NCI-H526 treated with DMSO at 0.1 percent for 48 hours (cell line): ENCODE measurements around the gene ETFDH.
"Not testable (repeated sequence)": the region's sequence is repeated elsewhere in the genome, so short reads cannot be mapped to it uniquely, and the experiment has no call there.

Experiments
- DNase-seq: peaks from one replicate; lab custom pipeline; 2025; lab: John Stamatoyannopoulos, UW

Gene ETFDH

DNA sequence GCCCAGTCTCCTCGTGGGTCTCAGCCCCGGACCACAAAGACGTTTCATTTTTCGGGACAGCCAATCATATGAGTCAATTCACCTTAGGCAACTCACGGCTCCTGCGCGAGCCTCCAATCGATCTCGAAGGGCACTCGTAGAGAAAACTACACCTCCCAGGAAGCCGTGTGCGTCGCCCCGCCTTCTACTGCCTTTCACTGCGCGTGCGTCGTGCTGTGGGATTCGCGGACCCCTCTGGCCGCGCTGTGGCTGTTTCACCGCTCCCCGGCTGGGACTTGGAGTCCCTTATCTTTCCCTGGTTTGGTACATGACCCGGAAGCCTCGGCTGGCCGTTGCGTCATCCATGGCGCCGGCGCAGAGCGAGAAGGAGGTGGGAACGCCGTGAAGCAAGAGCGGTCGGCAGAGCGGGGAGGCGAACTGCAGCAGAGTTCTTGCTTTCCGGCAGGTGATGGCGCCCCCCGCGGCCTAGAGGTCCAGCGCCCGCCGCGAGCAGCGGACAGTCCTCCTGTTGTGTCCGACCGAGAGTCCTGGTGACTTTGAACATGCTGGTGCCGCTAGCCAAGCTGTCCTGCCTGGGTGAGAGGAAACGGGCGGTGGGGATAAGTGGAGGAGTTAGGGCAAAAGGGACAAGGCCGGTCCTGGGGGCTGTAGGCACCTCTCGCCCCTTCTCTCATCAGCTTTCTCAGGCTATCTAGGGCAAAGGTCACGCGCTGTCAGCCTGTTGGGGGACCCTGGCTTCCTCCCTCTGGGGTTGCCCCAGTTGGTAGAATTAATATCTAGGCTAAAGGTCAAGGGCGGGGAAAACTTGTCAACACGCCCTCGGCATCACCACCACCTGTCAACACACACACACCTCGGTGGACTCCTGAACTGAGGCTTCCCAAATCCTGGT is at the start of gene ETFDH:
Gene ETFDH (plus strand): TSS at position 382 of the 892 bp plus-strand sequence. CDS start 161 bp downstream, at position 543.
- DNase-seq, result peak; percentile 100

- DNase-seq, result peak; percentile 42
Observed at GRCh38 chr4:158624889-158625478, 47.1 kb upstream of the ETFDH start.

- no peak for DNase-seq
Observed at GRCh38 chr4:158625544-158625943, 46.6 kb upstream of the ETFDH start.

DNA sequence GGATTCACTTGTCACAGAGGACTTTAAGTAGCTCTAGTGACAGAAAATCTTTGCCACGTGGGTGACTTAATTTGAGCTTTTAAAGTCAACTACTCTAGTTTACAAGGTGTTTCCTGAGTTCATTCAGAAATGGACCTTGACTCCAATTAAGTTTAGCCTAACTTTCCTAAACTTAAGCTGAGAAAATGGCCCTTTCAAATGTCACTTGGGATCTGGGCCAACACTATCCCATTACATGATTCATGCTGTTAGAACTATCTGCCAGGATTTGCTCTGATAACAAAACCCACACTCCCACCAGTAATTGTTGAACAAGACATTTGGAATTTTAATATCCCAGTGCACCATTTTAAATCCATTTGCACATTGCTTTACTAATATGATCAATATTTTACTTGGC is 41.2 kb upstream of the ETFDH start:
- DNase-seq, result no peak

- no peak for DNase-seq
Observed at GRCh38 chr4:158636619-158637018, 35.5 kb upstream of the ETFDH start.

- no peak for DNase-seq
Observed at GRCh38 chr4:158644356-158644755, 27.7 kb upstream of the ETFDH start.

- DNase-seq, result peak; percentile 11
Observed at GRCh38 chr4:158644760-158645159, 27.3 kb upstream of the ETFDH start.

- DNase-seq, result no peak
Observed at GRCh38 chr4:158649111-158649680, 22.9 kb upstream of the ETFDH start.

DNA sequence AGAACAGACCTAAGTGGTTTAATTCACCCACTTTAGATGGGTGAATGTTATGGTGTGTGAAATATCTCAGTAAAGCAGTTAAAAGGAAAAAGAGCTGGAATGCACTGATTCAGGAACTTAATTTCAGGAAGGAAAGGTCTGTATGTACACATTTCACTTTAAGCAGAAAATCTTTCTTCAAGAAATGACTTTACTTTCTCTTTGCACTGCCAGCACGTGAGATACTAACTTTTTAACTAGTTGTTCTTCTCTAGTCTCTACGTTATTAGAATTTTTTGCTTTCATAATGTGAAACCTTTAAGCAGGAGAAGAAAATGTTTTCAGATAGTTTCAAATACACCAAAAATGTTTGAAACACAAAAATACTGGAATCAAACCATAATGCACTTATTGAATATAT is 19.2 kb upstream of the ETFDH start:
- no peak for DNase-seq

DNA sequence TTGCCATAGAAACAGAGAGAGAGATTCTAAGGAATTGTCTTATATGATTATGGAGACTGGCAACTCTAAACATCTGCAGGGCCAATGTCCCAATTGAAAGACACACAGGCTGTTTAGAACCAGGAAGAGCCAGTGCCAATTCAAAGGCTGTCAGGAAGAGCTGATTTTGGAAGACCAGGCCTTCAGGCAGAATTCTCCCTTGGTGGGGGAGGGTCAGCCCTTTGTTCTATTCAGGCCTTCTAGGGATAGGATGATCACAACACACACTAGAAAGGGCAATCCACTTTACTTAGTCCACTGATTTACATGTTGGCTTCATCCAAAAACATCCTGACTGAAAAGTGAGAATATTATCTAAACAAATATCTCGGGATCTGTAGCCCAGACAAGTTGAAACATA is 15.7 kb upstream of the ETFDH start:
- DNase-seq, result no peak

DNA sequence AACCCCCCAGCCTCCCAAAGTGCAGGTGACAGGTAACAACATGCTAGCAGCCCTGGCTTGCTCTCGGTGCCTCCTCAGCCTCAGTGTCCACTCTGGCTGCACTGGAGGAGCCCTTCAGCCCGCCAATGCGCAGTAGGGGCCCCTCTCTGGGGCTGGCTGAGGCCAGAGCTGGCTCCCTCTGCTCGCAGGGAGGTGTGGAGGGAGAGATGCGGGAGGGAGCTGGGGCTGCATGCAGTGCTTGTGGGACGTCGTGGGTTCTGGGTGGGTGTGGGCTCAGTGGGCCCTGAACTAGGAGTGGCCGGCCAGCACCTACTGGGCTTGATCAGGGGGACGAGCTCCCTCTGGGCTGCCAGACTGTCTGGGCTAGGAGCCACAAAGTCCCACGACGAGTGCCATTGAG is 14.8 kb upstream of the ETFDH start:
- no peak for DNase-seq

GRCh38 chr4:158663255-158663654 is 8.8 kb upstream of the ETFDH start:
- DNase-seq, result not testable (repeated sequence)

DNA sequence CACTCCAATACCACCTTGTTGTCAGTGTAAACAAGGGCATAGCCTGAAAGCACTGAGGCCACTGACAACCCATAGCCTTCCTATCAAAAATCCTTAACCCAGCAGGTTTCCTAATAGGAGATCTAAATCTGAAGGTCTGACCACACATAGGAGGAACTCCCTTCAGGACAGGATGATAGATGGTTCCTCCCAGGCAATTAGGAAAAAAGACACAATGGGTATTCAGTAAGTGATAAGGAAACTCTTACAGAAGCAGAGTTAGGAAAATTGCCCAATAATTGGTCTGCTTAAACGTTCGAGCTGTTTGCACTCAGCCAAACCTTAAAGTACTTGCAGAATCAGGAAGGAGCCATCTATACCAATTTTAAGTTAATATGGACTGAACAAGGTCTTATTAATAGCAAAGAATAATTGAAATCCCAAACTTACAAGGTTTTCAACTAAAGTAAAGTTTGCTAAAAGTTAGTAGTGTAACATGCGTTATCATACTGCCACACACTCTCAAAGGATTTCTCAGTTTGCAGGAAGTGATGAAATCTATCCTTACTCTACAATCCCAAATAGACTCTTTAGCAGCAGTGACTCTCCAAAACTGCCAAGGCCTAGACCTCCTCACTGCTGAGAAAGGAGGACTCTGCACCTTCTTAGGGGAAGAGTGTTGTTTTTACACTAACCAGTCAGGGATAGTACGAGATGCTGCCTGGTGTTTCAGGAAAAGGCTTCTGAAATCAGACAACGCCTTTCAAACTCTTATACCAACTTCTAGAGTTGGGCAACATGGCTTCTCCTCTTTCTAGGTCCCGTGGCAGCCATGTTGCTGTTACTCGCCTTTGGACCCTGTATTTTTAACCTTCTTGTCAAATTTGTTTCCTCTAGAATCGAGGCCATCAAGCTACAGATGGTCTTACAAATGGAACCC is 8.1 kb upstream of the ETFDH start:
- not testable (repeated sequence) for DNase-seq

DNA sequence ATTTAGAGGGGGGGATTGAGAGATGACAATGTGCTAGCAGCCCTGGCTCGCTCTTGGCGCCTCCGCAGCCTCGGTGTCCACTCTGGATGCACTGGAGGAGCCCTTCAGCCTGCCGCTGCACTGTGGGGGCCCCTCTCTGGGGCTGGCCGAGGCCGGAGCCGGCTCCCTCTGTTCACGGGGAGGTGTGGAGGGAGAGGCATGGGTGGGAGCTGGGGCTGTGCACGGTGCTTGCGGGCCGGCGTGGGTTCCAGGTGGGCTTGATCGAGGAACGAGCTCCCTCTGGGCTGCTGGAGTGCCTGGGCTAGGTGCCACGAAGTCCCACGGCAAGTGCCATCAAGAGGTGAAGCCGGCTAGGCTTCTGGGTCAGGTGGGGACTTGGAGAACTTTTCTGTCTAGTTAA is 7.3 kb upstream of the ETFDH start:
- DNase-seq, result no peak

DNA sequence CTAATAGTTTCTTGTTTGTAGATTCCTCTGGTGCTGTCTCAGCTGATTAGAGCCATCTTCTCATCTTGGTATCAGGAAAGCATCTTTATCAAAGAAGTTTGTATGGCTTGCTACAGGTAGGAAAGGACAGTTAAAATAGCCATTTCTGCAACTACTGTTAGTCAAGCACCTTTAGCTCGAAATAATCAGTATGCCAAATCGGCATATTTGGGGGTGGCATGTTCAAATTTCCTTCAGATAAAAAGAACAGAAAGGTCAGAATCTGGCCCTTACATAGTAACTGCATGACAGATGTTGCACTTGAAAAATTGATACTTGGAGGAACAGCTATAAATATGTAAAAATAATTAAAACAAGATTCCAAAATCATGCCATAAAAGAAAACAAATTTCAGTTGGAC is 5.2 kb upstream of the ETFDH start:
- no peak for DNase-seq

DNA sequence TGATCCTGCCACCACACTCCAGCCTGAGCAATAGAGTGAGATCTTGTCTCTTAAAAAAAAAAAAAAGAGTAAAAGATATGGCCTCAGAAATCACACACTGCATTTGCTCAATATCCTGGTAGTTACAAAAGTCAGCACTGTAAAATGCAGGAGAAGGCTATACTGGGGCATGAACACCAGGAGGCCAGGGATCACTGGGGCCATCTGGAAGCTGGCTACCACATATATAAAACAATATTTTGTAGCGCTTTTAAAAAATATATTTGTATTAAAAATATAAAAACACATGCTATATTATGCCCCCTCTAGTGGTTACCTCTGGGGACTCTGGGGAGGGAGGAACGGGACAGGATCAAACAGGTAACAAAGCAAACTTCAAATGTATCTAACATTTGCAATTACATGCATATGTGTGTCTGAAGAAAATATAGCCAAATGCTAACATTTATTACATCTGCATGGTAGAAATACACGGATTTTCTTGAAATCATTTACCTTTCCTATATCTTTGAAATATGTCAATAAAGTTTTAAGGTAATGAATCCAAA is 4.4 kb upstream of the ETFDH start:
- DNase-seq, result no peak

- no peak for DNase-seq
Observed at GRCh38 chr4:158669310-158669709, 2.8 kb upstream of the ETFDH start.

- peak; percentile 49 for DNase-seq
Observed at GRCh38 chr4:158670975-158671664, 976 bp upstream of the ETFDH start.

DNA sequence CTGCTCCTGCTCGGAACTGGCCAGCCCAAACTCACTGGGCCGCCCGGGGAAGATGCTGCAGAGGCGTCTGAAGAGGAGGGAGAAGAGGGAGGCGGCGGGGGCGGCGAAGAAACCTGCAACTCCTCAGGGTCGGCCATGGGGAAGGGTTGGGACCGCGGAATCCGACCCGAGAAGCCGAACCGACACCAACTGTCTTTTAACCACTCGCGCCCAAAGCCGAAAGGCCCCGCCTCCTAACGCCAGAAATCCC is 506 bp upstream of the ETFDH start, which contains the start of gene C4orf46:
Gene C4orf46 (minus strand): TSS at position 223 of the 250 bp plus-strand sequence. CDS start 86 bp downstream, at position 137.
- DNase-seq, result no peak

GRCh38 chr4:158673633-158674032 is 1.5 kb downstream of the ETFDH start:
- DNase-seq, result no peak

GRCh38 chr4:158676076-158676475 is 4.0 kb downstream of the ETFDH start:
- DNase-seq, result no peak
